Measurements from ENCODE around the gene SLIT2. TPM values are rescaled to one million over a fixed set of nuclear protein-coding genes. Genes with fewer than 3 reads are reported as not detected.

SLIT2 gene
- total RNA-seq, 1 experiment from 2014 or later: 3.8 TPM

DNA sequence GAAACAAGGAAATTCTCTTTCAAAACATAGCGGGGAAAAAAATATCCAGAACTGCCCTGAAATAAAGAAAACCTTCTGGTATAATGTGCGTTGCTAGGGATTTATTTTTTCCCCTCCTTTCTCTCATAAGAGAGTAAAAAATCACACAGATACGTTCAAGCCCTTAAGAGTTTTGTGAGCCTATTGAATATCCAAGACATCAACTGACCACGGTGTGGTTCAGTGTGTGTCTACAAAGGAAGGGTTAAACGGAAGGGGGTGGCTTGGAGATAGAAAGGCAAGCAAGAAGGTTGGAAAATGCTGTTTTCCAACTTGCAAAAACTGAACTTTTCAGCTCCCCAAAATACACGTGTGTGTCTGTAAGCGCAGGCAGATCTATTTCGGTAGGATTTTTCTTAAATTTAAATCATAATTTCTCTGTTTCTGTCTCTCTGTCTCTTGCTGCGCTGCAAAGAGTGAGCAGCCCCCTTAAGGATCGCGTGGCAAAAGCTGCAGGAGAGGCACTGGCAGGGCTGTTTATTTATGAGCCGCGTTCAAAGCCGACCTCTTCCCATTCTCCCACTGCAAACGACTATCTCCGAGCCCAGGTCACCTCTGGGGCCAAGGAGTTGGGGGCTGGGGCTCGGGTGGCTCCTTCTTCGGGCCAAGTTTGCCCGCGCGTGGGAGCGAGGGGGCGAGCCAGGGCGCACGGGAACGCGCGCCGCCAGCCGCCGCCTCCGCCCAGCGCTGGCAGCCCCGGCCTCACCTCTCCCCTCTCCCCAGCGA lies 492 bp upstream of the SLIT2 start:
- CTCF ChIA-PET: interaction anchor here (0.7 kb wide), 1 partner anchor 772 kb away, joined by 3 read pairs; no protein-coding TSS in a partner anchor
- BruUV-seq (replicated peaks): no TSS peak
- Mint-ChIP-seq H3K27me3 (ENCODE audit: unreplicated experiment) (no peaks in the 10 kb centered on the region), H3K27ac (ENCODE audit: unreplicated experiment) (peak overlapping the region; percentile 63), H3K4me1 (ENCODE audit: low read depth, unreplicated experiment) (no peaks in the 10 kb centered on the region), H3K36me3 (ENCODE audit: insufficient read depth, unreplicated experiment) (peaks cover 23% of the 10 kb centered on the region), H3K4me3 (ENCODE audit: low read depth, unreplicated experiment) (peak overlapping the region; percentile 73), H3K9me3 (ENCODE audit: low read depth, unreplicated experiment) (no peaks in the 10 kb centered on the region)
- intact Hi-C loops (cut with micrococcal nuclease; ENCODE audit: unreplicated experiment): no loop called here
- DNase-seq: no peak
- TF ChIP-seq, protein P1, sequence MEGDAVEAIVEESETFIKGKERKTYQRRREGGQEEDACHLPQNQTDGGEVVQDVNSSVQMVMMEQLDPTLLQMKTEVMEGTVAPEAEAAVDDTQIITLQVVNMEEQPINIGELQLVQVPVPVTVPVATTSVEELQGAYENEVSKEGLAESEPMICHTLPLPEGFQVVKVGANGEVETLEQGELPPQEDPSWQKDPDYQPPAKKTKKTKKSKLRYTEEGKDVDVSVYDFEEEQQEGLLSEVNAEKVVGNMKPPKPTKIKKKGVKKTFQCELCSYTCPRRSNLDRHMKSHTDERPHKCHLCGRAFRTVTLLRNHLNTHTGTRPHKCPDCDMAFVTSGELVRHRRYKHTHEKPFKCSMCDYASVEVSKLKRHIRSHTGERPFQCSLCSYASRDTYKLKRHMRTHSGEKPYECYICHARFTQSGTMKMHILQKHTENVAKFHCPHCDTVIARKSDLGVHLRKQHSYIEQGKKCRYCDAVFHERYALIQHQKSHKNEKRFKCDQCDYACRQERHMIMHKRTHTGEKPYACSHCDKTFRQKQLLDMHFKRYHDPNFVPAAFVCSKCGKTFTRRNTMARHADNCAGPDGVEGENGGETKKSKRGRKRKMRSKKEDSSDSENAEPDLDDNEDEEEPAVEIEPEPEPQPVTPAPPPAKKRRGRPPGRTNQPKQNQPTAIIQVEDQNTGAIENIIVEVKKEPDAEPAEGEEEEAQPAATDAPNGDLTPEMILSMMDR (IDR thresholded peaks at IDR 0.05; ENCODE audit: unreplicated experiment): no peak

DNA sequence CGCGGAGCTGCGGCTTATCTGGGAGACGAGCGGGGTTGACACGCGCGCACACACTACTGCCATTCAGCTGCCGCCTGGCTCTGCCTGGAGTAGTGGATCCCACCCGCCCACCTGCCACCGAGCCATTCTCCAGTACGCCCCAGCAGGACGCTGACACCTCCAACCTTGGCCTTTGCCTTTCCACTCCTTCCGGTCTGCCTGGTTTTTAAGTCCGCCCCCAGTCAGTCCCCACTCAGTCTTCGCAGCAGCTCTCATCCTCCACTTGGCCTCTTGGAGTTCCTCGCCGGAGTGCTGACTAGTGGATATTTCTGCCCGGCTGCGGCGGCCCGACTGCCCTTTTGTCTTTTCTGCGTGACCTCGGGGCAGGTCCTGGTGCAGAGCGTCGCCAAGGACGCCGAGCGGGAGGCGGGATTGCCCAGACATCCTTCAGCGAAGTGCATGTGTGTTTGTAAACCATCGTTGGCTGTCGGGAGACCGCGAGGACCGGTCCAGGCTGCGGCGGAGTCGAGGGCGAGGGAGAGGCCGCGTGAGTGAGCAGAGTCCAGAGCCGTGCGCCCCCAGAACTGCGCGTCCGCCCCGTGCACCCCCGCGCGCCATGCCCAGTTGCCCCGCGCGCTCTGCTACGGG lies 1.1 kb downstream of the SLIT2 start:
- H3K36me3 Mint-ChIP-seq (ENCODE audit: insufficient read depth, unreplicated experiment): peaks cover 23% of the 10 kb centered on the region
- H3K4me1 Mint-ChIP-seq (ENCODE audit: low read depth, unreplicated experiment): no peaks in the 10 kb centered on the region
- no TSS peak for BruUV-seq (replicated peaks)
- H3K27me3 Mint-ChIP-seq (ENCODE audit: unreplicated experiment): no peaks in the 10 kb centered on the region
- DNase-seq: no peak
- peak overlapping the region; percentile 73 for H3K4me3 Mint-ChIP-seq (ENCODE audit: low read depth, unreplicated experiment)
- intact Hi-C loops (cut with micrococcal nuclease; ENCODE audit: unreplicated experiment): no loop called here
- H3K9me3 Mint-ChIP-seq (ENCODE audit: low read depth, unreplicated experiment): no peaks in the 10 kb centered on the region
- H3K27ac Mint-ChIP-seq (ENCODE audit: unreplicated experiment): no peak overlapping the region
- TF ChIP-seq, protein P1 (IDR thresholded peaks at IDR 0.05; ENCODE audit: unreplicated experiment): no peak
- CTCF ChIA-PET: no interaction called here

DNA sequence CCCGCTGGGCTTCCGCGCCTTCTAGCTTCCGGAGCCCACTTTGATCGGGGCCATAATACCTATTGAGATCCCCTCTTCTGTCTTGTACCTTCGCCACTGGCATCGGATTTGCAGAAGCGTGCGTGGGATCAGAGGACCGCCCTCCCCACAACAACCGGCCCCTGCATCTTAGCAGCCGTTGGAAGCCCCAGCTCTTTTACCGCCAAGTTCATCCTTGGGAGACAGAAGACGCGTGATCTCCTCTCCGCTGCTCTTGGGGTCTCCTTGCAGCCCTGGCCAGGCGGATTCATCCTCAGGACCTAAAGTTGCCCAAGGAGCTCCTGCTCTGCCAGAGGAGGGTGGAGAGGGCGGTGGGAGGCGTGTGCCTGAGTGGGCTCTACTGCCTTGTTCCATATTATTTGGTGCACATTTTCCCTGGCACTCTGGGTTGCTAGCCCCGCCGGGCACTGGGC lies 1.6 kb downstream of the SLIT2 start:
- intact Hi-C loops (cut with micrococcal nuclease; ENCODE audit: unreplicated experiment): no loop called here
- H3K4me1 Mint-ChIP-seq (ENCODE audit: low read depth, unreplicated experiment): no peaks in the 10 kb centered on the region
- CTCF ChIA-PET: no interaction called here
- H3K36me3 Mint-ChIP-seq (ENCODE audit: insufficient read depth, unreplicated experiment): peaks cover 23% of the 10 kb centered on the region
- TF ChIP-seq, protein P1 (IDR thresholded peaks at IDR 0.05; ENCODE audit: unreplicated experiment): no peak
- H3K27ac Mint-ChIP-seq (ENCODE audit: unreplicated experiment): no peak overlapping the region
- H3K27me3 Mint-ChIP-seq (ENCODE audit: unreplicated experiment): no peaks in the 10 kb centered on the region
- no TSS peak for BruUV-seq (replicated peaks)
- H3K4me3 Mint-ChIP-seq (ENCODE audit: low read depth, unreplicated experiment): no peak overlapping the region
- DNase-seq: no peak
- H3K9me3 Mint-ChIP-seq (ENCODE audit: low read depth, unreplicated experiment): no peaks in the 10 kb centered on the region

DNA sequence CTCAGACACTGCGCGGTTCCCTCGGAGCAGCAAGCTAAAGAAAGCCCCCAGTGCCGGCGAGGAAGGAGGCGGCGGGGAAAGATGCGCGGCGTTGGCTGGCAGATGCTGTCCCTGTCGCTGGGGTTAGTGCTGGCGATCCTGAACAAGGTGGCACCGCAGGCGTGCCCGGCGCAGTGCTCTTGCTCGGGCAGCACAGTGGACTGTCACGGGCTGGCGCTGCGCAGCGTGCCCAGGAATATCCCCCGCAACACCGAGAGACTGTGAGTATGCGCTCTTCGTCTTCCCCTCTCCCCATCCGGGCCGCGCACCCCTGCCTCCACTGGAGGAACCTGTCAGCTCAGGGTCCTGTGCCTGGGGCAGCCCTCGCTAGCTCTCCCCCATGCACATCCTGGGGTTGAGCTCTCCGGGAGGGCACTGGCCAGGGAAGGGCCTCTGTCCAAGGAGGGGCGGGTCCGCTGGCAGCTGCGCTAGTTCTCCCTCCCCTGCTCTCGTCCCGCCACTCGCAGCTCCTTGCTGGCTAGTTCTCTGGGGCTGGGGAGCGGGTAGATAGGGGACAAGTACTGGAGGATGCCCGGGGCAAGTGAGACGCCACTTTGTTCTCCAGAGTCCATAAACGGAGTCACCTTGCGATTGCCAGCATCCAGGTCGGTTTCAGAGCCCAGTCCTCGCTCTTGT lies 2.2 kb downstream of the SLIT2 start:
- H3K4me1 Mint-ChIP-seq (ENCODE audit: low read depth, unreplicated experiment): no peaks in the 10 kb centered on the region
- DNase-seq: no peak
- intact Hi-C loops (cut with micrococcal nuclease; ENCODE audit: unreplicated experiment): no loop called here
- H3K9me3 Mint-ChIP-seq (ENCODE audit: low read depth, unreplicated experiment): no peaks in the 10 kb centered on the region
- no TSS peak for BruUV-seq (replicated peaks)
- peaks cover 23% of the 10 kb centered on the region for H3K36me3 Mint-ChIP-seq (ENCODE audit: insufficient read depth, unreplicated experiment)
- CTCF ChIA-PET: no interaction called here
- no peak overlapping the region for H3K4me3 Mint-ChIP-seq (ENCODE audit: low read depth, unreplicated experiment)
- no peak overlapping the region for H3K27ac Mint-ChIP-seq (ENCODE audit: unreplicated experiment)
- TF ChIP-seq, protein P1 (IDR thresholded peaks at IDR 0.05; ENCODE audit: unreplicated experiment): no peak
- H3K27me3 Mint-ChIP-seq (ENCODE audit: unreplicated experiment): no peaks in the 10 kb centered on the region

All from Calu3 (cell line).